Mesenchymal stem cell (in vitro differentiated cells and primary cell): ENCODE measurements around the gene DDX10.

ENCODE experiments used
- DNase-seq: peaks from one replicate; pipeline ENCODE4 v3.0.0-alpha.2; 2013
- H2AFZ ChIP-seq: one replicate; pipeline ENCODE4 v1.6.1; 2013; ENCODE audit warnings: low read depth, mild to moderate bottlenecking, control low read depth, inconsistent platforms, low read length, moderate library complexity
- H2AK5ac ChIP-seq: 2 replicates; pipeline ENCODE4 v1.6.1; 2013; ENCODE audit warnings: low read length, moderate library complexity, mild to moderate bottlenecking, inconsistent platforms; ENCODE audit not compliant: severe bottlenecking
- H2BK120ac ChIP-seq: one replicate; pipeline ENCODE4 v1.6.1; 2013; ENCODE audit warnings: low read depth, mild to moderate bottlenecking, inconsistent platforms, low read length, moderate library complexity
- H2BK12ac ChIP-seq, 2 experiments: one replicate each; pipeline ENCODE4 v1.6.1; 2013; ENCODE audit warnings: inconsistent platforms in 2 of 2, low read length in 2 of 2, mild to moderate bottlenecking in 2 of 2, moderate library complexity in 2 of 2, control low read depth in 1 of 2
- H2BK15ac ChIP-seq: one replicate; pipeline ENCODE4 v1.6.1; 2013; ENCODE audit warnings: mild to moderate bottlenecking, low read depth, inconsistent platforms; ENCODE audit not compliant: poor library complexity, severe bottlenecking
- H2BK5ac ChIP-seq: 2 replicates; pipeline ENCODE4 v1.6.1; 2013; ENCODE audit warnings: low read depth, mild to moderate bottlenecking, low read length, control low read depth, inconsistent platforms; ENCODE audit not compliant: poor library complexity, severe bottlenecking
- H3K14ac ChIP-seq, 2 experiments: one replicate each; pipeline ENCODE4 v1.6.1; 2013; ENCODE audit warnings: inconsistent platforms in 2 of 2, low read length in 2 of 2, control low read depth in 1 of 2, mild to moderate bottlenecking in 1 of 2, moderate library complexity in 1 of 2
- H3K18ac ChIP-seq, 2 experiments: one replicate each; pipeline ENCODE4 v1.6.1; 2013; ENCODE audit warnings: inconsistent platforms in 2 of 2, low read length in 2 of 2, control low read depth in 1 of 2, low read depth in 1 of 2, mild to moderate bottlenecking in 1 of 2
- H3K23ac ChIP-seq, 2 experiments: one replicate each; pipeline ENCODE4 v1.6.1; 2013; ENCODE audit warnings: inconsistent platforms in 2 of 2, low read length in 2 of 2, mild to moderate bottlenecking in 2 of 2, moderate library complexity in 2 of 2, control low read depth in 1 of 2
- H3K27ac ChIP-seq: 2 replicates; pipeline ENCODE4 v1.5.1; 2013; ENCODE audit warnings: mild to moderate bottlenecking, moderate library complexity, low read length, control low read depth, inconsistent platforms; ENCODE audit not compliant: poor library complexity, severe bottlenecking
- H3K27me3 ChIP-seq, 2 experiments: 2 replicates each; pipeline versions ENCODE4 v1.6.1 to v1.7.0; 2013; ENCODE audit warnings: low read length in 2 of 2, mild to moderate bottlenecking in 2 of 2, moderate library complexity in 2 of 2, control low read depth in 1 of 2, inconsistent platforms in 1 of 2; ENCODE audit not compliant: control insufficient read depth in 1 of 2, insufficient read depth in 1 of 2
- H3K36me3 ChIP-seq, 2 experiments: 2 replicates each; pipeline versions ENCODE4 v1.6.1 to v1.7.0; 2013; ENCODE audit warnings: low read length in 2 of 2, control low read depth in 1 of 2, inconsistent platforms in 1 of 2, low read depth in 1 of 2, mild to moderate bottlenecking in 1 of 2; ENCODE audit not compliant: insufficient read depth in 2 of 2, control insufficient read depth in 1 of 2
- H3K4ac ChIP-seq, 2 experiments: one replicate each; pipeline ENCODE4 v1.6.1; 2013; ENCODE audit warnings: inconsistent platforms in 2 of 2, low read length in 2 of 2, mild to moderate bottlenecking in 2 of 2, moderate library complexity in 2 of 2, control low read depth in 1 of 2, low read depth in 1 of 2
- H3K4me1 ChIP-seq: 2 replicates; pipeline ENCODE4 v1.6.1; 2013; ENCODE audit warnings: low read depth, low read length, control low read depth; ENCODE audit not compliant: control insufficient read depth, insufficient read depth
- H3K4me2 ChIP-seq: 2 replicates; pipeline ENCODE4 v1.6.1; 2013; ENCODE audit warnings: low read length, mild to moderate bottlenecking, inconsistent platforms; ENCODE audit not compliant: poor library complexity, severe bottlenecking
- H3K4me3 ChIP-seq, 2 experiments: 2 replicates each; pipeline versions ENCODE4 v1.5.1 to v1.7.0; 2013; ENCODE audit warnings: low read length in 2 of 2, mild to moderate bottlenecking in 2 of 2, control low read depth in 1 of 2, low read depth in 1 of 2; ENCODE audit not compliant: insufficient read depth in 1 of 2
- H3K79me1 ChIP-seq: replicated peaks from 2 replicates; pipeline ENCODE4 v1.6.1; 2013; ENCODE audit warnings: mild to moderate bottlenecking, control low read depth, low read length, inconsistent platforms; ENCODE audit not compliant: poor library complexity, severe bottlenecking
- H3K9ac ChIP-seq: 2 replicates; pipeline ENCODE4 v1.7.0; 2013; ENCODE audit warnings: mild to moderate bottlenecking, low read length, moderate library complexity
- H3K9me3 ChIP-seq: 2 replicates; pipeline ENCODE4 v1.7.0; 2013; ENCODE audit warnings: mild to moderate bottlenecking, low read length; ENCODE audit not compliant: control insufficient read depth
- H4K8ac ChIP-seq: one replicate; pipeline ENCODE4 v1.6.1; 2013; ENCODE audit warnings: inconsistent platforms, mild to moderate bottlenecking, low read length, moderate library complexity
- H4K91ac ChIP-seq: one replicate; pipeline ENCODE4 v1.6.1; 2013; ENCODE audit warnings: mild to moderate bottlenecking, low read length, inconsistent platforms
- WGBS: methylation state at CpG from one replicate; pipeline ENCODE4 v1.1.7; 2013; ENCODE audit warnings: mixed read lengths; 5-methylcytosine and 5-hydroxymethylcytosine counted together

Gene DDX10

DNA sequence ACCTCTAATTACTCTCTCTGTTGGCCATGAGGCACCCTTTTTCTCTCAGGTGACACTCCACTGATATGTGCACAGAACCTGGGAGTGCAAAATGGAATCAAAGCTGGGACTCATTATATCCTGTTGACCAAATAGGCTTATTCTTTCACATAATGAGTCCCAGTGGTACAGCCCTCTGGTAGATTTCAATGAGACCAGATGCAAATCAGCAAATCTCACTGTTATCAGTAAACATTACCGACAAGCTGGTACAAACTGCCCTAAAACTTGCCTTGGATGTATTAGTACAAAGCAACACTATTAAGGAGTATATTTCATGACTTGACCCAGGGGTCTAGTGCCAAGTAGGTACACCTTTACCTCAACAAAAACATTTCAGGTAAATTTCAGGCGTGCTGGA lies 128.3 kb downstream of the DDX10 start:
- Histone ChIP-seq H3K27me3 (no peaks in the 10 kb centered on the region), H3K36me3 (no peaks in the 10 kb centered on the region), H4K91ac (no peak overlapping the region), H3K18ac (no peak overlapping the region), H3K14ac (no peak overlapping the region), H3K23ac (no peak overlapping the region), H3K27ac (no peak overlapping the region), H3K9ac (no peak overlapping the region), H3K9me3 (no peaks in the 10 kb centered on the region), H3K4ac (no peak overlapping the region), H2AFZ (no peak overlapping the region), H3K4me2 (no peak overlapping the region), H2BK120ac (no peak overlapping the region), H2BK12ac (no peak overlapping the region), H2AK5ac (no peak overlapping the region), H4K8ac (no peak overlapping the region), H3K4me3 (no peak overlapping the region), H3K79me1 (peaks cover 12% of the 10 kb centered on the region), H3K4me1 (no peaks in the 10 kb centered on the region), H2BK15ac (no peak overlapping the region), H2BK5ac (no peak overlapping the region)
- no peak for DNase-seq
- no CpG with 5 or more reads among the region's 2 CpGs for WGBS

DNA sequence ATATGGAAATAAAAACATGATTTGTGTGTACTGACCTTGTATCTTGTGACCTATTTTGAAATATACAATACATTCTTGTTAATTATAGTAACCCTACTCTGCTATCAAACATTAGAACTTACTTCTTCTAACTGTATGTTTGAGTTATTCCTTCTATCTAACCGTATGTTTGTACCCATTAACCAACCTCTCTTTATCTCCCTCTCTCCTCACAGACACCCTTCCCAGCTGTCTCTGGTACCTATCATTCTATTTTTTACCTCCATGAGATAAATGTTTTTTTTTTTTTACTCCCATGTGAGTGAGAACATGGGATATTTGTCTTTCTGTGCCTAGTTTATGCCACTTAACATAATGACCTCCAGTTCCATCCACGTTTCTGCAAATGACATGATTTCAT lies 128.7 kb downstream of the DDX10 start:
- Histone ChIP-seq H3K27me3 (no peaks in the 10 kb centered on the region), H3K9ac (no peak overlapping the region), H3K4me3 (no peak overlapping the region), H3K14ac (no peak overlapping the region), H4K91ac (no peak overlapping the region), H3K27ac (no peak overlapping the region), H2BK15ac (no peak overlapping the region), H3K23ac (no peak overlapping the region), H2BK12ac (no peak overlapping the region), H3K9me3 (no peaks in the 10 kb centered on the region), H2AK5ac (no peak overlapping the region), H4K8ac (no peak overlapping the region), H3K4me1 (no peaks in the 10 kb centered on the region), H3K4ac (no peak overlapping the region), H3K79me1 (peaks cover 12% of the 10 kb centered on the region), H3K18ac (no peak overlapping the region), H2BK120ac (no peak overlapping the region), H3K36me3 (no peaks in the 10 kb centered on the region), H3K4me2 (no peak overlapping the region), H2BK5ac (no peak overlapping the region), H2AFZ (no peak overlapping the region)
- no peak for DNase-seq
- 82% methylated on average over 1 of the region's 2 CpGs for WGBS

GRCh38 chr11:108796551-108796950 lies 131.7 kb downstream of the DDX10 start:
- DNase-seq = no peak
- WGBS = 84% methylated on average over 3 of the region's 4 CpGs

GRCh38 chr11:108797578-108798100 lies 132.8 kb downstream of the DDX10 start:
- no peak overlapping the region for H2BK15ac ChIP-seq
- H2AFZ ChIP-seq = no peak overlapping the region
- no peak overlapping the region for H3K4me2 ChIP-seq
- H3K36me3 ChIP-seq = no peaks in the 10 kb centered on the region
- no peak overlapping the region for H4K91ac ChIP-seq
- H3K9me3 ChIP-seq = no peaks in the 10 kb centered on the region
- no peak overlapping the region for H3K23ac ChIP-seq
- no peak overlapping the region for H2AK5ac ChIP-seq
- H3K9ac ChIP-seq = no peak overlapping the region
- H3K27me3 ChIP-seq = no peaks in the 10 kb centered on the region
- H2BK12ac ChIP-seq = no peak overlapping the region
- H4K8ac ChIP-seq = no peak overlapping the region
- H2BK120ac ChIP-seq = no peak overlapping the region
- no peak for DNase-seq
- no peak overlapping the region for H3K14ac ChIP-seq
- H3K4me1 ChIP-seq = no peaks in the 10 kb centered on the region
- no peak overlapping the region for H3K4me3 ChIP-seq
- H3K27ac ChIP-seq = no peak overlapping the region
- no peak overlapping the region for H3K4ac ChIP-seq
- 93% methylated on average over 4 of the region's 4 CpGs for WGBS
- H3K18ac ChIP-seq = no peak overlapping the region
- H3K79me1 ChIP-seq = peaks cover 12% of the 10 kb centered on the region
- H2BK5ac ChIP-seq = no peak overlapping the region

More at GRCh38 chr11:108796551-108796950, 131.7 kb downstream of the DDX10 start:
- Histone ChIP-seq H3K79me1 (peaks cover 12% of the 10 kb centered on the region), H3K4me1 (no peaks in the 10 kb centered on the region), H3K36me3 (no peaks in the 10 kb centered on the region), H2BK12ac (no peak overlapping the region), H2BK15ac (no peak overlapping the region), H3K4me3 (no peak overlapping the region), H3K4me2 (no peak overlapping the region), H3K23ac (no peak overlapping the region), H2BK120ac (no peak overlapping the region), H3K14ac (no peak overlapping the region), H2AK5ac (no peak overlapping the region), H2AFZ (no peak overlapping the region), H3K18ac (no peak overlapping the region), H3K27me3 (no peaks in the 10 kb centered on the region), H3K4ac (no peak overlapping the region), H3K9ac (no peak overlapping the region), H4K91ac (no peak overlapping the region), H2BK5ac (no peak overlapping the region), H4K8ac (no peak overlapping the region), H3K27ac (no peak overlapping the region), H3K9me3 (no peaks in the 10 kb centered on the region)
